Brain pericyte (primary cell): ENCODE data around the gene MEGF6.

Experiments
- DNase-seq: peaks from one replicate; pipeline ENCODE4 v3.0.0-alpha.2; 2012; ENCODE audit warnings: low read depth, low spot score

Gene MEGF6

DNA sequence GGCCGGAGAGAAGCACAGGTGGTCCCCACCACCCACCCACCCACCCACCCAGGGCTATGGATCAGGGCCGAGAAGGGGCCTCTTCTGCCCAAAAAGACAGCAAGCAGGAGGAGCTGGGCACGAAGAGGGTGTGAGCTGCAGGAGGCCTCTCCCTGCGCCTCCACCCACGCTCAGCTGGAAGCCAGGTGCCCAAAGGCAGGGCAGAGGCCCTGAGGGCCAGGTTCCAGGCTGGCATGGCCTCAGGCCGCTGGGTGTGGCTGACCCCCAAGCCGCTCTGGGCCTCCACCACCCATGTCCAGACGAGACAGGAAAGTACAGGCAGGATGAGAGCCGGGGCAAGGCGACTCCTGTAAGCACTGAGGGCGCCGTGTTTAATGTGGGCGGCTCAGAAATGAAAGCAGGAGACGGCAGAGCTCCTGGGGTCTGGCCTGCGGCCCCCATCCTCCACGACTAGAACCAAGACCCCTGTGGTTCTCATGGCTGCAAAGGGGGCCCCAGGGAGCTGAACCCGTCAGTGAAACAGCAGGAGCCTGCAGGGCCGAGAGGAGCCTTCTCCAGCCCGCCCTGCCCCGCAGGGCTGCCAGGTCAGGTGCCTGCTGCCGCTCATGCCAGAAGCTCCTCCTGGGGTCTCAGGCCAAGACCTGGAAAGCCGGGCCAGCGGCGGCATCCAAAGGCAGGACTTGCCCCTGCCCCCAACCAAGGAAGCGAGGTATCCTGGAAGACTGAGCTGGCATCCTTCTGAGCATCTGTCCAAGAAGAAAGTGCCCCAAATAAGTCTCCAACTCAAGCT is 56.0 kb downstream of the MEGF6 start:
- no peak for DNase-seq

DNA sequence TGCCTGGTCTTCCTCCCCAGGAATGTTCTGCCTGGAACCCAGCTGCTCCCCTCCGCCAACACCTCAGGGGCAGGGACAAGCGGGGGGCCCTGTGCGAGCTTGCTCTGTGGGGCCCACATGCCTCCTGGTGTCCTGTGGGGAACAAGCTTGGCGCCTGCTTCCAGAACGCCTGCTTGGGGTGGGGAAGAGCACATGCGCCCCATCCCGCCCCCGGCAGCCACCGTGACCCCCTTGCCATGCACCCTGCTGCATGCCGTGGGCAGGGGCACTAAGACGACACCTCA is 57.4 kb downstream of the MEGF6 start:
- DNase-seq = no peak

DNA sequence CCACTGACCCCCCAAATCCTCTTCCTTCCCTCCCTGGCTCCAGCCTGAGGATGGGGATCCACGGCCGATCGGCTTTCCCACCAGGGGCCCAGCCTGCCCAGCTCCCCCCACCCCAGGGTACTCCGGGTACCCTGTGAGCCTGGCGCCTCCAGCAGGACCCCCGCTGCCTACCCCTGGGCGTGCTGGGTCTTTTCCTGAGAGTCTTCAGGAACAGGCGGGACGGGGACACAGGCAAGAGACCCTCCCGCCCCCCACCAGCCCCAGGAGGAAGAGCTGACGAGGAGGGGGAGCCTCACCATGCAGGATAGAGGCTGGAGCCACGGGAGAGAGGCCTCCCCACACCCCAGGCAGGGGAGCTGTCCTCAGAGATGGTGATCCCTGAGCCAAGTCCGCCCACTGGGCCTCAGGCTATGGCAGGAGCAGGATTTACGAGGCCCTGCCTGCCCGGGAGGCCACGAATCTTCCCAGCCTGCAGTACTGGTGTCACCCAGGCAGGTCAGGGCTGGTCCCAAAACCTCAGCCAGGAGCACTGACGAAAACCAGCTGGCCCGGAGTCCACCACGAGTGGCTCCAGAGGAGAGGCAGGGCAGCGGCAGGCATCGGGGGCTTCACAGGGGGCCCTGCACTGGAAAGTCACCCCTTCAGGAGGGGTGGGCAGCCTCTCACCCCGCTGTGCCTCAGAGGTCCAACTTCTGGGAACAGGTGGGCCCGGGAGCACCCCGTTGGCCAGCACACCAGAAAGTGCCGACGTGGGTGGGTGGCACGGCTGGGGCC is 58.0 kb downstream of the MEGF6 start:
- DNase-seq = no peak

DNA sequence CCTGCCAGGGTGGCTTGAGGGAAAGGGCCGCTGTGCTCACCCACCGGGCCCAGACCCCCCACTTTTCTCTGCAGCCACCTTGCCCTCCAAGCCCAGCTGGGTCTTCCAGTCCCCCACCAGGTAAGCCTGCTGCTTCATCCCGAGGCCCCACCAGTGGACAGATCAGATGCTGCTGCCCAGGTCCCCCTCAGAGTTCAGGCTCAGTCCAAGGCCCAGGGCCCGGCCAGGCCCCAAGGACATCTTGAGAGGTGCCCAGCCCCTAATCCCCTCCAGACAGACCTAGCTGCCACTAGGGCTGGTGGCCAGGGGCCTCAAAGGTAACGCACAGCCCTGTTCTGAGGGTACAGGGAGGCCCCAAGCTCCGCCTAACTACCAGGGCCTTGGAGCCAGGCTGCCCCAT is 58.6 kb downstream of the MEGF6 start:
- no peak for DNase-seq

DNA sequence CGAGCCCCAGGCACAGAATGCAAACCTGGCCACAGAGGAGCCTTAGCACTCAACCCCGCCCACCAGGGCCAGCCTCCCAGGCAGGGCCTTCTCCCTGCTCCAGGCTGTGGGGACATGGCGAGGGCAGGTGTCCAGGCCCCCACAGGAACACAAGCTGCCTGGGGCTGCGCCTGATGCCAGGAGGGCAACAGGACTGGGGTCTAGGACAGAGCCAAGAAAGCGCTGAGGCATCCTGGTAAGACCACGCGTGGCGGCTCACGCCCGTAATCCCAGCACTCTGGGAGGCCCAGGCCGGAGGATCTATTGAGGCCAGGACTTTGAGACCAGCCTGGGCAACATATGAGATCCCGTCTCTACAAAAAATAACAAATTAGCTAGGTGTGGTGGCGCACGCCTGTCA is 59.1 kb downstream of the MEGF6 start:
- DNase-seq = no peak

DNA sequence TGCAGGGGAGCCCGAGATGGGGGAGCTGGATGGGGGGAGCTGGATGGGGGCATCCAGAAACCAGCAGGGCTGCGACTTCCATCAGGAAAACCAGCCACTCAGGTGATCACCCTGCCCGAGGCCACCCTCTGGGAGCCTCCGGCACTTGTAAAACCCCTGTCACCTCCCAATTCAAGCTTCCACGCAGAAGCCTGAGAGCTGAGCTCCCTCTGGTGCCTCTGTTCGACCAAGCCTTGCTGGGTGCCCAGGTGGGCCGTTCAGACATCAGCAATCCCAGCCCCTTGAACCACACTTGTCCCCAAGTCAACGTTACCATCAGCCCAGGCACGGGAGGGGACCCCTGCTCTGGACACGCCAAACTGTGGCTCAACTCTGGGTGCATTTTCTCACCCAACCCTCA is 59.6 kb downstream of the MEGF6 start:
- no peak for DNase-seq

DNA sequence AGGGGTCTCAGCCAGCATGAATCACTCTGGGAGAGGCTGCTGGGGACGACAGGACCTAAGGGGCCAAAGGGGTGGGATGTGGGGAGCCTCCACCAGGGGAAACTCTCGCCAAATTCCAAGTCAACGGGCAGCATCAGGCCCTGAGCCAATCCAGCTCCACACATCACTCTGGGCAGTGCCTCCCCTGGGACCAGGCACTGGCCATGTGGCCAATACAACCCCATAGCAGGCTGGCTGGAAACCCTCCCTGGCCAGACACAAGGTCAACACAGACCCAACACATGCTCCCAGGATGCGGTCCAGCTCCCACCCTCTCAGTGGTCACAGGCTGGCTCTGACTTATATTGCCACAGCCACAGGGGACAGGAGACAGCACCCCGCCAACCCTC is 60.0 kb downstream of the MEGF6 start:
- DNase-seq = no peak

DNA sequence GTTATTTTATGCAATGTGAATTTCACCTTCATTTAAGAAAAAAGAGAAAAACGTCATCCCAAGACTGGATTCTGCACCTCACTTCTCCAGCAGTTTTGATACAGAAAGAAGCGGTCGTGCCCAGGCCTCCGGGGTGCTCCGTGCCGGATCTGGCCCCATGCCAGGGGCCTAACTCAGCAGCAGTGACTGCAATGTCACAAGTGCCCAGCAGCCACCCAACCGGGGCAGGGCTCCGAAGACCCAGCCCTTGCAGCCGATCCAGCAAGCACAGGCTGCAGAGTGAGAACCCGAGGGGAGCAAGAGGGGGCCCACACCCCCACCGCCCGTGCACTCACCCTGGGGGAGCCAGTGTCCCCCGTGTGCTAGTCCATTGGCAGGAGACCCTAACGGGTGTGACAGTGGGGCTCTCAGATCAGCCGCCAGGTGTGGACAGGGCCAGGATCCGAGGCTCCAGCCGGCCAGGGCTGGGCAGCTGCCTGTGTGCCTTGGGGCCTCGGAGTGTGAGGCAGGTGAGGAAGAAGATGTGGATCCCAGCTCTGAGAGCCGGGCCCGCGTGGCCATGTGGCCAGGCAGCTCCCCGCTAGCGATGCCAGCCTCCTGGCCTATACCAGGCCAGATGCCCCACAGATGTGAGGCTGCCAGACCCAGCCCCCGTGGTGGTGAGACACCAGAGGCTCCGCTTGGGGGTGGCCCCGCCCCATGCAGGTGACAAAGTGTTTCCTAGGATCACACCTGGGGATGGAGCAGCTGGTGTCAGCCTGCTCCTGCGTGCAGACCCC is 60.6 kb downstream of the MEGF6 start:
- DNase-seq = no peak

DNA sequence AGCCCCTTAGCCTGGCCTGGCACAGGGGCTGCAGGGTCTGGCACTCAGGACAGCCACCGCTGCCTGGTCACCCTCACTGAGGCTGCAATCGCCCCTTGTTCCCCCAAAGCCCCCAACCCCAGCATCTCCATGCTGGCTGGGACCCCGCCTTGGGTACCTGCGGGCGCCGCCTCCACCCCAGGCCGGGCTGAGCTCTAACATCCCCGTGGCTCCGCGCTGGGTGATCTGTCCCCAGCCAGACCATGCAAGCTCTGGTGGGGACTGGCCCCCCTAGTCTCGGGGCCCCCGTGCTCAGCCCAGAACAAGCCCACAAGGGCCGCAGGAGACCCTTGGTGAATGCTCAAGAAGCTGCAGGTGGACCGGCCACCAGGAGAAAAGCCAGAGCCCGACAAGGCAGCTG is 62.4 kb downstream of the MEGF6 start:
- no peak for DNase-seq

DNA sequence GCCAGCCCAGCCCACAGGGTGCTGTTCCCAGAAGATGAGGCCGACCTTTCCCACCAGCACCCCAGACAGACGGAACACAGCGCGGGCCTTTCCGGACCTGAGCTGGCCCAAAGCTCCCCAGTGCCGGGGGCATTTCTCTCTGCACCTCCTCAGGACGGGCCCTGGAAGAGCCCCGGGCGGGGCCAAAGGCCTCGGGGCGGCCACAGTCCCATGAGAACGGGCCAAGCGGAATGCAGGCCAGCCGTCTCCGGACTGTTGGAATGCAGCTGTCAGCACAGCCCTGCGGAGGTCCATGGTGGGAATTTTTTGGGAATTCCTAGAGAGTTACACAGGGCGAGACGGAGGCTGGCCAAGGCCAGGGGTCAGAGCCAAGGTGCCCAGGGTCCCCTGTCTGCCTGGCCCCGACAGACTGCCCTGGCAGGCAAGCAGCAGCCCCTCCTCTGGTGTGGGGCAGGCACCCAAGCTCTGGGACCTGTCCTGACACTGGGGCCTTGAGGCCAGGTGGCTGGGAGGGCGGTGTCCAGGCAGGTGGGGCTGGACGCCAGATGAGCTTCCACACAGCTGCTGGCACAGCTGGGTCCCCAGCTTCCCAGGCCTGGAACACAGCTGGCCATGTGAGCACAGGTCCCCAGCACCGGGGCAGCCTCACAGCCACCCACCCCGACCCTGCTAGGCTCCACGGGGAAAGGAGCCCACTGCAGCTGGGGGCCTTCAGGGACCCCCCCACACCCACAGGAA is 63.0 kb downstream of the MEGF6 start:
- no peak for DNase-seq

DNA sequence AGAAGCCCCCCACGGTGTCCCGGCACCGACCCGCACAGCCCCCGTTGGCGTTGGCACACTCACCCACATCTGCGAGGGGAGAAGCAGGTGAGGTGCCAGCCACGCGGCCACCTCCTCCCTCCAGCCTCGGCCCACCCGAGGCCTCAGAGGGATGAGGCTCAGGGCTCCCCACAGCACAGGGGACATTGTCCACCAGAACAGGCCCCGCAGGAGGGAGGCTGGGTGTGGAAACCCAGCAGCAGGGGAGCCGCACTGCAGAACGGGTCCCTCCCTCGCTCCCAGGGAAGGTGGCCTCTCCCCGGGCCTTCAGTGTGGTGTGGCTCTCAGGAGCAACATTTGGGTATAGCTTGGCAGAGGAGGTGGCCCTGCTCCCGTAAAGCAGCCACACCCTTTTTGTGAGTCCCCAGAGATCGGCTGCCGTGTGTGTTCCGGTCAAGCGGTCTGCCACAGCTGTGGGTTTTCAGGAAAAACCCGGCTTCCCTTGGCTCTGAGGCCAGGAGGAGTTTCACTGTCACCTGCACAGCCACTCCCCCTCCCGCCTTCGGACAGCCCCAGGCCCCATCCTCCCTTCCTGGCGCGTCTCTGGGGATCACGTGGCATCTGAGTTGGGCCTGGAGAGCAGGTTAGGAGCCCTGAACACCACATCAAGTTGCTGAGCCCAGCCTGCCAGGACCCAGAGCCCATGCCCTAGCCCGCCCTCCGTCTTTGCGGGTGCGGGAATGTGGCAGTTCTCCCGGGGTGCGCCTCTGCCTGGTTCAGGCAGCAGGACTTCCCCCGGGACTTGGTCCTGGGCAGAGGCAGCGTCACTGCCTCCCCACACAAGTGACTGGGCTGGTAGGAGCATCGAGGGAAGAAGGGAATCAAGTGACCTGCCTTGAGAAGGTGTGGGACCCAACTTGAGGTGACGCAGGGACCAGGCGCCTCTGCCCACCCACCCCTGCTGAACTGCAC is 64.0 kb downstream of the MEGF6 start:
- no peak for DNase-seq

DNA sequence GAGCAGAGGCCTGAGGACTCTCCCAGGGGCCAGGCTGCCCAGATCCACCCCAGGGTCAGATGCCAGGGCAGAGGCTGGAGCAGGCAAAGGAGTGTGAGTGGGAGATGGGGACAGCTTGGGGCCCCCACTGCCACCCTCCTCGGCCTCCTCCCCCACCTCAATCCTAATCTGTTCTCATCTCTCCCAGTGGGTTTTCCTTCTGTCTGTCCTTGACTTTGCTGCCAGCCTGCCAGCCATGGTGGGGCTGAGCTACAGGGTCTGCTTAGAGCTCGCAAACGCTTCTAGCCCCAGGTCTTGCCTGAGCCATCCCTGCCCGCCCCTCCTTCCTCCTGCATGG is 65.3 kb downstream of the MEGF6 start:
- DNase-seq = no peak

DNA sequence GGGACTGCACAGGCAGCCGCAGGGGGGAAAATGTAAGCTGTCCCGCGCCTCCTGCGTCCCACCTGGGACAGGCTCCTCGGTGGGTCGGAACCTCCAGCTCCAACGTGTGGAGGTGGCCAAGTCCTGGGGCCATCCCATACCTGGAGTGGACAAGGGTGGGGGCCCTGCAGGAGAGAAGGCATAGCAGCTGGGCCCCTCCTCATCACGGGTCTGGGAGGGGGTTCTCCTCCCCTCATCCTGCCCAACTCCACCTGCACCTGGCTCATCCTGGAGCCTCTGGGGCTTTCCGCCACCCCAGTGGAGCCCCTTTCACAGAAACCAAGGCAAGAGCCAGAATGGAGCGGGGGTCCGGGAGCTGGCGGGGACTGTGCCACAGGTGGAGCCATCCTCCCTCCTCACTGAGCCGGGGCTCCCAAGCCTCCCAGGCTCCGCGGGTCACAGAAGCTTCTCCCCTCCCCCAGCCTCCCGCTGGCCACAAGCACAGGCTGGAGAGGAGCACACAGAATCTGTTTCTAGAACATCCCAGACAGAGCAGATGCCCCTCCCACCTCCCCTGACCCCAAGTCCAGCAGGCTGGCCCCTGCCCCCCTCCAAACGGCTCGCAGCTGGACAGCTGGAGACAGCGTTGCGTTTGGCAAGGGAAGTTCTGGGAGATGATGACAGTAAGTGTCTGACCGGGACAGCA is 65.8 kb downstream of the MEGF6 start:
- DNase-seq = no peak

DNA sequence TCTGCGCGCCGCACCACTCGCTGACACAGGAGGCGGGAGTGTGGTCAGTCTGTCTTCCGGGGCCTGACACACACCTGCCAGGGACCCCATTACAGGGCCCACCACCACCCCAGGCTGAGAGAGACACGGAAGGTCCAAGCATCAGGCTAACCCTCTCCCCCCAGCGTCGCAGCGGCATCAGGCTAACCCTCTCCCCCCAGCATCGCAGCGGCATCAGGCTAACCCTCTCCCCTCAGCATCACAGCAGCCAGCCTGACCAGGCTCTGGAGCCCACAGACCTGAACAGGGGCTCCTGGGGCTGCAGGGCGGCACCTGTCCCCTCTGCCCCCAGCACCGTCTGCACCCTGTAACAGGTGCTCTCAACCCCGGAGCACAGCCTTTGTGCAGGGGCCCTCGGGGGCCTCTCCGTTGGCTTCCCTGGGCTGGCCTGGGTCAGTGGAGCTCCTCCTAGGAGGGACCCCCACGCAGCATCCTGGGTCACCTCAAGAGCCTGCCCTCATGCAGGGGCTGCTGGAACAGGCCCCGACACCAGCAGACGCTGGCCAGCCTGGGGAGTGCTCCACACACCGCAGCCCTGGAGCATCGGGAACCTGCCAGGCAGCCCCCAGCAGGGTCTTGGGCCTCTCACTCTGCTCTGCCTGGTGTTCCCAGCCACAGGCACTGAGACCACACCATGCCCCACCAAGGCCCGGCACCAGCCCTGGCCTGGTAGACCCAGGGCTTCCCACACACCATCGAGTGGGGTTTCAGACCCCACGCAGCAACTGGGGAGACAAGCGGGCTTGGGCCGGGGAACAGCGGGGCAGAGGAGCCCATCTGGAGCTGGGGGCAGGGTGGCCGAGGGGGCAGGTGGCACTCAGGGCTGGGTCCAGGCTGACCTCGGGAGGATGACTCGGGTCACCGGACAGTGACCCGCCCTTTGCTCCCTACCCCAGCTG is 67.0 kb downstream of the MEGF6 start:
- DNase-seq = no peak

DNA sequence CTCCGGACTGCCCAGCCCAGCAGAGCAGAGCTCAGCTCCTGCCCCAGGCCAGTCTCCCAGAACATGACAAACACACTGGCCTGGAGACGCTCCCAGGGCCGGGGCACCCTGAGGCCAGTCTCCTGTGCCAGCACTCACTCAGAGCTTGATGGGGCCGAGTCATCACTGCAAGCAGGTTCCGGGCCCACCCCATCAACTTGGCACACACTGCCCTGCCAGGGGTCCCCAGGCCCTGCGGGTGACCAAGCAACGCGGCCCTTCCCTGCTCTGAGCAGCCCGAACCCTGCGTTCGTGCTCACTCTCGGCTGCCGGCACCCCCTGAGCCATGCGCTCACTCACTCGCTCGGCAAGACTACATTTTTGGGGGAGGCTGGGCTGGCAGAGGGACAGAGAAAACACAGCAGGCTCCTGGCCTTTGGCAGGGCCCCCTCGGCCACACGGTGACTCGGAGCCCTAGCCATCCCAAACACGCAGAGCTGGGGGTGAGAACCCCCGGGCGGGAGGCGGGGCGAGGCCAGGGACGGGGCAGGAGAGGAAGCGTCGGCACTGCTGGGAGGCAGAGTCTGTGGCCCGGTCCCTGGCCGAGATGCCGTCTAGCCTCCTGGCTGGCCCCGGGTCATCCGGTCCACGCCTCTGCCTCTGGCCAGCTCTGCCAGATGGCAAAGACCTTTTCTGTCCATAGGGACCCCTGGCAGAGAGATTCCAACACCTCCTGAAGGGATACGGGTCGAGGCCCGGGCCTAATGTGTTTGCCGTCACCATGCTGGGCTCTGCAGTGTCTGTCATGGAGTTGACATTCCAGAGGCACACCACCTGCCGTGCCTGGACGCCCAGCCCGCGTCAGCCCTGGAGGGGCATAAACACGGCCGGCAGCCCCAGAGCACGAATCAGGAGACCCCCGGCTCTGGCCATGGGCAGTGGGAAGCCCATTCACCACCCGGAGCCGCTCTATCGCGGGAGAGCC is 68.0 kb downstream of the MEGF6 start:
- no peak for DNase-seq

DNA sequence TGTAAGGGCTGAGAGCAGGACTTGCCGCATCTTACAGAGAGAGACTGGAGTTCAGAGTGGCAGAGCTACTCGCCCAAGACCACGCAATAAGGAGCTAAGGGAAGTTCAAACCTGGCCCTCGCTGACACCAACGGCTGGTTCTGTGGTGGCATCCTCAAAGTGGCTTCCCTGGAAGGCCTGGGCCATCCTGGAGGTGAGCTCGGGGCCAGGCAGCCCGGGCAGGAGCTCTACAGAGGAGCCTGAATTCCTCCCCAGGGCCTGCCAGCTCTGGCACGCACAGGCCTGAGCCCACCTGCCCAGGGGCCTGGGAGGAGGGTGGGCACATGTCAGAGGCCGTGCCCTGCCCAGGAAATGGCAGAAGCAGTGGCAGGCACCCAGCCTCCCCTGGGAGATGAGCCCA is 68.6 kb downstream of the MEGF6 start:
- DNase-seq = no peak

DNA sequence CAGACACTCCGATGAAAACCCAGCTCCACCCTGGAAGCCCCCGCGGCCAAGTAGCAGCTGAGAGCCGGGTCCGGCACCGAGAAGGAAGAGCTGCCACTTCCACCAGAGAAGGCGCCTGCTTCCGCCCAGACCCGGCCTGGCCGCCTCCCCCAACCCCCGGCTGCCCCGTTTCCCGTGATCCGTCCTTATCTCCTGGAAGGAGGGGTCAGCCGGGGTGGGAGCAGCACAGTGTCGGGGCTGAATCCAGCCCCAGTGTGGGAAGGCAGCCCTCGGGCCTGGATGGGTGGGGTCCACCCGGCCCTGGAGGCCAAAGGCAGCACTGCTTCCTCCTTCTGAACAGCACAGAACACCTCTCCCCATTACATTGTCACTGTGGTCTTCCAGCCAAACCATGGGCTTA is 69.4 kb downstream of the MEGF6 start:
- no peak for DNase-seq

DNA sequence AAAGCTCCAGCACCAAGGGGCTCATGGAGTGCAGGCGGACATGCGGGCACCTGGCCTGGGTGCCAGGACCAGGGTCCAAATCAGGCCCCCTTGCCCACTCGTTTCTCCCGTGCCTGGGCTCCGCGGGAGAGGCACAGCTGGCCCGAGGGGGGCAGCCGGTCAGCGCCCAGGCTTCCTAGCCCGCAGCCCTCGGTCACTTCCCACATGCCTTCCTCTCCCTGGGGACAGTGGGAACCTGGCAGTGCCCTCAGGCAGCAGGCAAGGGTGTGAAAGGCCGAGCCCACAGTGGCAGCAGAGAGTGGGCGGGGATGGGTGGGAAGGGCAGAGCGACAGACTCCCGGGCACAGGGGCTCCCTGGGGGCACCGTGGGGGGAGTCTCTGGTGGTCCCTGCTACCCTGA is 69.8 kb downstream of the MEGF6 start:
- DNase-seq = no peak
